Neural cell (in vitro differentiated cells): ENCODE results near the gene VWA3B. TPM values are rescaled to one million over a fixed set of nuclear protein-coding genes. Genes with fewer than 3 reads are reported as not detected.

Experiments used
- H2AFZ ChIP-seq: fragments of 200-600, 300-800 bp; sonication (generic), shearing (Covaris generic); 2 replicates; pipeline ENCODE4 v1.6.0; 2014; ENCODE audit warnings: low read depth, mild to moderate bottlenecking, antibody characterized with exemption, low read length, moderate library complexity
- H3F3A ChIP-seq: fragments of 200-600 bp; shearing (Covaris generic); 2 replicates; pipeline ENCODE4 v1.6.1; 2016; ENCODE audit warnings: mild to moderate bottlenecking, moderate library complexity, mixed read lengths, antibody characterized with exemption, low read length; ENCODE audit not compliant: insufficient read depth, poor library complexity, severe bottlenecking
- H3K27ac ChIP-seq: fragments of 200-600, 300-800 bp; sonication (generic), shearing (Covaris generic); 2 replicates; pipeline ENCODE4 v1.5.1; 2014; ENCODE audit warnings: mild to moderate bottlenecking, low read length, moderate library complexity
- H3K27me3 ChIP-seq: fragments of 300-800, 200-600 bp; sonication (generic), shearing (Covaris generic); 2 replicates; pipeline ENCODE4 v1.6.0; 2014; ENCODE audit warnings: mild to moderate bottlenecking, low read depth, low read length, moderate library complexity; ENCODE audit not compliant: insufficient read depth
- H3K36me3 ChIP-seq: fragments of 300-800, 200-600 bp; sonication (generic), shearing (Covaris generic); 2 replicates; pipeline ENCODE4 v1.5.1; 2014; ENCODE audit warnings: mild to moderate bottlenecking, antibody characterized with exemption, low read length, moderate library complexity; ENCODE audit not compliant: insufficient read depth
- H3K4me2 ChIP-seq: fragments of 300-800, 200-600 bp; sonication (generic), shearing (Covaris generic); 2 replicates; pipeline ENCODE4 v1.6.0; 2014; ENCODE audit warnings: mild to moderate bottlenecking, low read length
- H3K4me3 ChIP-seq: fragments of 300-800, 200-600 bp; sonication (generic), shearing (Covaris generic); 2 replicates; pipeline ENCODE4 v1.5.1; 2014; ENCODE audit warnings: mild to moderate bottlenecking, low read length, moderate library complexity
- H3K79me2 ChIP-seq: fragments of 200-600 bp; shearing (Covaris generic); replicated peaks from 2 replicates; pipeline ENCODE4 v1.6.0; 2014; ENCODE audit warnings: mild to moderate bottlenecking, low read length, moderate library complexity; ENCODE audit not compliant: insufficient read depth
- H3K9ac ChIP-seq: fragments of 300-800, 200-600 bp; sonication (generic), shearing (Covaris generic); 2 replicates; pipeline ENCODE4 v1.6.1; 2016; ENCODE audit warnings: mild to moderate bottlenecking, low read length, mixed read lengths
- H3K9me2 ChIP-seq: fragments of 200-600 bp; shearing (Covaris generic); 2 replicates; pipeline ENCODE4 v1.6.1; 2016; ENCODE audit warnings: mild to moderate bottlenecking, low read length, mixed read lengths; ENCODE audit not compliant: insufficient read depth
- H3K9me3 ChIP-seq: fragments of 200-600, 300-800 bp; sonication (generic), shearing (Covaris generic); 2 replicates; pipeline ENCODE4 v1.6.1; 2016; ENCODE audit warnings: mild to moderate bottlenecking, mixed run types, low read length, moderate library complexity, mixed read lengths
- H4K20me1 ChIP-seq: fragments of 200-600 bp; shearing (Covaris generic); 2 replicates; pipeline ENCODE4 v1.6.1; 2016; ENCODE audit warnings: mild to moderate bottlenecking, mixed run types; ENCODE audit not compliant: insufficient read depth
- CTCF ChIP-seq: fragments of 450-650 bp; IDR thresholded peaks from 2 replicates; pipeline ENCODE4 v1.5.1; 2014; ENCODE audit warnings: antibody characterized with exemption, mild to moderate bottlenecking, moderate library complexity; ENCODE audit not compliant: poor library complexity, severe bottlenecking
- EP300 ChIP-seq: fragments of 450-650 bp; conservative IDR thresholded peaks from 2 replicates; pipeline ENCODE4 v1.6.1; 2014; ENCODE audit warnings: antibody characterized with exemption, mild to moderate bottlenecking, moderate library complexity; ENCODE audit not compliant: poor library complexity, severe bottlenecking
- EZH2 ChIP-seq: fragments of 200-600, 300-800 bp; shearing (Covaris generic), sonication (generic); IDR thresholded peaks from 2 replicates; pipeline ENCODE4 v1.6.1; 2014; ENCODE audit warnings: antibody characterized with exemption, low read length, borderline replicate concordance, mild to moderate bottlenecking; ENCODE audit not compliant: insufficient read depth, poor library complexity, severe bottlenecking
- MXI1 ChIP-seq: fragments of 450-650 bp; conservative IDR thresholded peaks from 2 replicates; pipeline ENCODE4 v1.6.1; 2014; ENCODE audit warnings: antibody characterized with exemption, mild to moderate bottlenecking; ENCODE audit not compliant: poor library complexity, severe bottlenecking
- POLR2AphosphoS5 ChIP-seq: IDR thresholded peaks from 2 replicates; pipeline ENCODE4 v1.6.1; 2012
- RAD21 ChIP-seq: fragments of 450-650 bp; conservative IDR thresholded peaks from 2 replicates; pipeline ENCODE4 v1.6.1; 2014; ENCODE audit warnings: antibody characterized with exemption, mild to moderate bottlenecking, moderate library complexity
- SMC3 ChIP-seq: fragments of 450-650 bp; conservative IDR thresholded peaks from 2 replicates; pipeline ENCODE4 v1.6.1; 2014; ENCODE audit warnings: antibody characterized with exemption, mild to moderate bottlenecking, moderate library complexity; ENCODE audit not compliant: poor library complexity
- TAF1 ChIP-seq: IDR thresholded peaks from 2 replicates; pipeline ENCODE4 v1.6.1; 2012; ENCODE audit warnings: low read depth
- polyA plus RNA-seq: library from polyadenylated mRNA; depleted of rRNA; stranded (reverse); fragments of >200 nt; gene quantifications from 2 replicates; pipeline ENCODE4 v1.2.3, GENCODE V29; 2014
- TF ChIP-seq, protein P1 (sequence below): IDR thresholded peaks from 2 replicates; pipeline ENCODE4 v1.6.1; 2012; ENCODE audit warnings: borderline replicate concordance

VWA3B gene
- polyA plus RNA-seq, 1 donor from 2014 or later = not detected

- Histone ChIP-seq H3K4me2 (no peak overlapping the region), H3K9me2 (no peaks in the 10 kb centered on the region), H3F3A (no peaks in the 10 kb centered on the region), H3K4me3 (no peak overlapping the region), H3K36me3 (no peaks in the 10 kb centered on the region), H3K27me3 (no peaks in the 10 kb centered on the region), H3K9me3 (no peaks in the 10 kb centered on the region), H4K20me1 (no peaks in the 10 kb centered on the region), H3K27ac (no peak overlapping the region), H2AFZ (no peak overlapping the region), H3K9ac (no peak overlapping the region), H3K79me2 (no peaks in the 10 kb centered on the region)
- no peak for TF ChIP-seq SMC3
- TF ChIP-seq EZH2 = no peak
- TF ChIP-seq, protein P1, sequence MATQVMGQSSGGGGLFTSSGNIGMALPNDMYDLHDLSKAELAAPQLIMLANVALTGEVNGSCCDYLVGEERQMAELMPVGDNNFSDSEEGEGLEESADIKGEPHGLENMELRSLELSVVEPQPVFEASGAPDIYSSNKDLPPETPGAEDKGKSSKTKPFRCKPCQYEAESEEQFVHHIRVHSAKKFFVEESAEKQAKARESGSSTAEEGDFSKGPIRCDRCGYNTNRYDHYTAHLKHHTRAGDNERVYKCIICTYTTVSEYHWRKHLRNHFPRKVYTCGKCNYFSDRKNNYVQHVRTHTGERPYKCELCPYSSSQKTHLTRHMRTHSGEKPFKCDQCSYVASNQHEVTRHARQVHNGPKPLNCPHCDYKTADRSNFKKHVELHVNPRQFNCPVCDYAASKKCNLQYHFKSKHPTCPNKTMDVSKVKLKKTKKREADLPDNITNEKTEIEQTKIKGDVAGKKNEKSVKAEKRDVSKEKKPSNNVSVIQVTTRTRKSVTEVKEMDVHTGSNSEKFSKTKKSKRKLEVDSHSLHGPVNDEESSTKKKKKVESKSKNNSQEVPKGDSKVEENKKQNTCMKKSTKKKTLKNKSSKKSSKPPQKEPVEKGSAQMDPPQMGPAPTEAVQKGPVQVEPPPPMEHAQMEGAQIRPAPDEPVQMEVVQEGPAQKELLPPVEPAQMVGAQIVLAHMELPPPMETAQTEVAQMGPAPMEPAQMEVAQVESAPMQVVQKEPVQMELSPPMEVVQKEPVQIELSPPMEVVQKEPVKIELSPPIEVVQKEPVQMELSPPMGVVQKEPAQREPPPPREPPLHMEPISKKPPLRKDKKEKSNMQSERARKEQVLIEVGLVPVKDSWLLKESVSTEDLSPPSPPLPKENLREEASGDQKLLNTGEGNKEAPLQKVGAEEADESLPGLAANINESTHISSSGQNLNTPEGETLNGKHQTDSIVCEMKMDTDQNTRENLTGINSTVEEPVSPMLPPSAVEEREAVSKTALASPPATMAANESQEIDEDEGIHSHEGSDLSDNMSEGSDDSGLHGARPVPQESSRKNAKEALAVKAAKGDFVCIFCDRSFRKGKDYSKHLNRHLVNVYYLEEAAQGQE = no peak
- TF ChIP-seq POLR2AphosphoS5 = no peak
- no peak for TF ChIP-seq EP300
- TF ChIP-seq TAF1 = no peak
- TF ChIP-seq CTCF = no peak
- TF ChIP-seq RAD21 = no peak
- TF ChIP-seq MXI1 = no peak
Measured at GRCh38 chr2:98278074-98278473, 191.1 kb downstream of the VWA3B start.

- H3K27ac ChIP-seq = no peak overlapping the region
- no peak overlapping the region for H3K4me3 ChIP-seq
- H3K9me2 ChIP-seq = no peaks in the 10 kb centered on the region
- H3K27me3 ChIP-seq = no peaks in the 10 kb centered on the region
- no peaks in the 10 kb centered on the region for H3F3A ChIP-seq
- no peak overlapping the region for H3K4me2 ChIP-seq
- TF ChIP-seq RAD21 (no peak), POLR2AphosphoS5 (no peak), TAF1 (no peak), EP300 (no peak), MXI1 (no peak), SMC3 (no peak), CTCF (no peak), EZH2 (no peak)
- TF ChIP-seq, protein P1 = no peak
- H3K9ac ChIP-seq = no peak overlapping the region
- H3K79me2 ChIP-seq = no peaks in the 10 kb centered on the region
- no peaks in the 10 kb centered on the region for H3K36me3 ChIP-seq
- H3K9me3 ChIP-seq = no peaks in the 10 kb centered on the region
- no peak overlapping the region for H2AFZ ChIP-seq
- no peaks in the 10 kb centered on the region for H4K20me1 ChIP-seq
Measured at GRCh38 chr2:98280376-98281102, 193.6 kb downstream of the VWA3B start.
